ENCODE measurements around the gene GIMAP4.

Gene GIMAP4

GRCh38 chr7:150564006-150564405 lies 3.2 kb upstream of the GIMAP4 start:
- no peaks in the 10 kb centered on the region for H3K4me1 ChIP-seq (ENCODE audit: control insufficient read depth, insufficient read depth, low read length)
- TF ChIP-seq ZNF514 (tag by site-specific recombination; IDR thresholded peaks at IDR 0.05) (no peak), ZNF366 (tag by site-specific recombination; conservative IDR thresholded peaks at IDR 0.05) (no peak), GLI2 (tag by site-specific recombination; IDR thresholded peaks at IDR 0.05; ENCODE audit: borderline replicate concordance, low read depth) (no peak), ZBTB44 (tag by site-specific recombination; IDR thresholded peaks at IDR 0.05) (no peak), ZSCAN23 (tag by site-specific recombination; IDR thresholded peaks at IDR 0.05) (no peak), GFI1B (tag by site-specific recombination; IDR thresholded peaks at IDR 0.05) (no peak), ZNF132 (tag by site-specific recombination; IDR thresholded peaks at IDR 0.05; ENCODE audit: borderline replicate concordance) (no peak), ZNF571 (tag by site-specific recombination; IDR thresholded peaks at IDR 0.05) (no peak), ZNF704 (tag by site-specific recombination; IDR thresholded peaks at IDR 0.05) (no peak), BCL6B (tag by site-specific recombination; IDR thresholded peaks at IDR 0.05) (no peak), MEIS1 (CRISPR knock-in tag; IDR thresholded peaks at IDR 0.05; ENCODE audit: borderline replicate concordance) (no peak), ZNF24 (tag by site-specific recombination; IDR thresholded peaks at IDR 0.05) (no peak), ZNF138 (tag by site-specific recombination; IDR thresholded peaks at IDR 0.05; ENCODE audit: borderline replicate concordance) (no peak), ZNF629 (tag by site-specific recombination; IDR thresholded peaks at IDR 0.05) (no peak), ZNF768 (tag by site-specific recombination; IDR thresholded peaks at IDR 0.05) (no peak)
- no peak overlapping the region for H3K27ac ChIP-seq (ENCODE audit: extremely low read depth, low read depth, low read length)
- ChIA-PET POLR2A (no interaction called here), CTCF (no interaction called here)
- no peaks in the 10 kb centered on the region for H3K9me3 ChIP-seq (ENCODE audit: control insufficient read depth, insufficient read depth, low read depth, low read length)
- no peak overlapping the region for H3K4me3 ChIP-seq (ENCODE audit: low read depth, low read length)
- no peaks in the 10 kb centered on the region for H3K36me3 ChIP-seq (ENCODE audit: control insufficient read depth in 2 of 2, insufficient read depth in 1 of 2, low read length in 2 of 2)

- H3K27ac ChIP-seq (ENCODE audit: extremely low read depth, low read depth, low read length), result no peak overlapping the region
- no peaks in the 10 kb centered on the region for H3K36me3 ChIP-seq (ENCODE audit: control insufficient read depth in 2 of 2, insufficient read depth in 1 of 2, low read length in 2 of 2)
- CTCF ChIA-PET, result no interaction called here
- POLR2A ChIA-PET, result no interaction called here
- no peaks in the 10 kb centered on the region for H3K9me3 ChIP-seq (ENCODE audit: control insufficient read depth, insufficient read depth, low read depth, low read length)
- H3K4me1 ChIP-seq (ENCODE audit: control insufficient read depth, insufficient read depth, low read length), result no peaks in the 10 kb centered on the region
- no peak for TF ChIP-seq ZXDB (tag by site-specific recombination; IDR thresholded peaks at IDR 0.05)
- H3K4me3 ChIP-seq (ENCODE audit: low read depth, low read length), result no peak overlapping the region
Observed at GRCh38 chr7:150564566-150564965, 2.6 kb upstream of the GIMAP4 start.

- Histone ChIP-seq H3K27ac (ENCODE audit: extremely low read depth, low read depth, low read length) (no peak overlapping the region), H3K9me3 (ENCODE audit: control insufficient read depth, insufficient read depth, low read depth, low read length) (no peaks in the 10 kb centered on the region), H3K4me1 (ENCODE audit: control insufficient read depth, insufficient read depth, low read length) (no peaks in the 10 kb centered on the region), H3K36me3 (ENCODE audit: control insufficient read depth in 2 of 2, insufficient read depth in 1 of 2, low read length in 2 of 2) (no peaks in the 10 kb centered on the region), H3K4me3 (ENCODE audit: low read depth, low read length) (no peak overlapping the region)
- TF ChIP-seq ZNF157 (tag by site-specific recombination; IDR thresholded peaks at IDR 0.05) (no peak), ZNF596 (tag by site-specific recombination; IDR thresholded peaks at IDR 0.05) (no peak), ZBTB48 (tag by site-specific recombination; IDR thresholded peaks at IDR 0.05) (no peak), ZNF239 (tag by site-specific recombination; IDR thresholded peaks at IDR 0.05) (no peak), ZNF473 (tag by site-specific recombination; IDR thresholded peaks at IDR 0.05) (no peak), ELK4 (IDR thresholded peaks at IDR 0.05; ENCODE audit: borderline replicate concordance, low read depth, low read length) (no peak), HOXC10 (CRISPR knock-in tag; IDR thresholded peaks at IDR 0.05) (no peak), ZNF26 (tag by site-specific recombination; IDR thresholded peaks at IDR 0.05) (no peak), ZBTB26 (tag by site-specific recombination; optimal IDR thresholded peaks at IDR 0.05) (no peak)
- ChIA-PET POLR2A (no interaction called here), CTCF (no interaction called here)
Observed at GRCh38 chr7:150565239-150565638, 2.0 kb upstream of the GIMAP4 start.
